Measurements from ENCODE around the gene ATP11B. TPM values are rescaled to one million over a fixed set of nuclear protein-coding genes. Genes with fewer than 3 reads are reported as not detected.

ATP11B gene
- total and polyA plus RNA-seq, 2 of the 8 experiments (the other 6 are each of a cell fraction or from before 2014, with no cell fraction given), result 5.1 to 26.5 TPM

GRCh38 chr3:182917134-182917533 lies 123.8 kb downstream of the ATP11B start:
- no peak for DNase-seq (ENCODE audit: low read depth in 1 of 2, low spot score in 2 of 2)
- Histone ChIP-seq H4K20me1 (replicated peaks in 1 of 2; ENCODE audit: control insufficient read depth in 1 of 2, insufficient read depth in 2 of 2, low read length in 2 of 2) (no peaks in the 10 kb centered on the region), H3K36me3 (ENCODE audit: control insufficient read depth in 2 of 4, insufficient read depth in 4 of 4, low read length in 3 of 4) (no peaks in the 10 kb centered on the region; a peak in 1 of 8 replicates), H3K79me1 (ENCODE audit: low read depth, low read length) (no peaks in the 10 kb centered on the region), H2AFZ (ENCODE audit: low read length) (no peak overlapping the region), H3K4me3 (ENCODE audit: extremely low read depth in 1 of 4, insufficient read depth in 2 of 4, low read depth in 3 of 4, low read length in 4 of 4) (no peak overlapping the region), H2BK20ac (ENCODE audit: low read length) (no peak overlapping the region), H3K27me3 (replicated peaks in 1 of 4; ENCODE audit: control insufficient read depth in 3 of 4, extremely low read depth in 1 of 4, insufficient read depth in 3 of 4, low read length in 3 of 4) (no peaks in the 10 kb centered on the region), H3K23ac (ENCODE audit: insufficient read length) (no peak overlapping the region), H2BK12ac (ENCODE audit: low read depth, low read length) (no peak overlapping the region), H4K91ac (replicated peaks; ENCODE audit: insufficient read length, low read length) (no peak overlapping the region), H3K4me2 (ENCODE audit: insufficient read depth in 1 of 2, low read depth in 2 of 2, low read length in 2 of 2) (no peak overlapping the region), H3K9me3 (ENCODE audit: insufficient read depth in 2 of 2, low read depth in 1 of 2, low read length in 1 of 2) (no peaks in the 10 kb centered on the region), H3K14ac (ENCODE audit: insufficient read length) (no peak overlapping the region), H3K9ac (replicated peaks in 1 of 4; ENCODE audit: extremely low read depth in 1 of 4, low read depth in 3 of 4, low read length in 3 of 4) (no peak overlapping the region), H2BK120ac (replicated peaks; ENCODE audit: low read depth, low read length) (no peak overlapping the region), H3K23me2 (ENCODE audit: low read depth, low read length) (no peaks in the 10 kb centered on the region), H3K4ac (replicated peaks; ENCODE audit: insufficient read length, low read depth, low read length) (no peak overlapping the region), H3K56ac (replicated peaks; ENCODE audit: insufficient read length, low read depth, low read length) (no peak overlapping the region), H4K8ac (ENCODE audit: extremely low read depth, insufficient read depth, low read length) (no peak overlapping the region), H3K27ac (ENCODE audit: low read depth, low read length) (no peak overlapping the region), H2AK5ac (ENCODE audit: low read depth, low read length) (no peak overlapping the region), H3K79me2 (ENCODE audit: control insufficient read depth in 1 of 2, insufficient read depth in 2 of 2, low read length in 2 of 2) (no peaks in the 10 kb centered on the region), H2BK5ac (ENCODE audit: low read depth, low read length) (no peak overlapping the region), H3K4me1 (replicated peaks in 1 of 4; ENCODE audit: control insufficient read depth in 3 of 4, insufficient read depth in 4 of 4, low read length in 3 of 4) (peaks cover 0 to 8% (median 3%) of the 10 kb centered on the region in 4 experiments; a peak in 5 of 7 replicates), H2BK15ac (ENCODE audit: low read length) (no peak overlapping the region), H4K5ac (ENCODE audit: insufficient read length, low read depth, low read length) (no peak overlapping the region), H3K18ac (ENCODE audit: extremely low read depth, low read length) (no peak overlapping the region)
- ChIA-PET POLR2A (ENCODE audit: partially characterized antibody) (interaction anchor here (0.6 kb wide), 1 partner anchor 242 kb away, joined by 3 read pairs; no protein-coding TSS in a partner anchor), CTCF (ENCODE audit: partially characterized antibody) (interaction anchor here (0.7 to 4.8 kb wide), 2 partner anchors 9 to 13 kb away, joined by 3 to 27 read pairs; no protein-coding TSS in a partner anchor)
- WGBS, 2 experiments (ENCODE audit: extremely low coverage in 1 of 2, insufficient coverage in 1 of 2, insufficient read length in 1 of 2, insufficient replicate concordance in 2 of 2, low coverage in 1 of 2, low lambda C conversion rate in 2 of 2, missing lambda C conversion rate in 1 of 2), result 87% methylated on average over 3 of the region's 3 CpGs; no CpG with 5 or more reads in 1 of the 2 experiments
- TF ChIP-seq POLR2AphosphoS5 (IDR thresholded peaks at IDR 0.05; ENCODE audit: low read depth, low read length) (no peak), BACH1 (IDR thresholded peaks at IDR 0.05; ENCODE audit: low read length) (no peak), SRF (IDR thresholded peaks at IDR 0.05; ENCODE audit: low read depth, low read length) (no peak), BRCA1 (IDR thresholded peaks at IDR 0.05; ENCODE audit: low read depth, low read length) (no peak), RXRA (IDR thresholded peaks at IDR 0.05; ENCODE audit: insufficient read depth, low read depth, low read length) (no peak), CEBPB (IDR thresholded peaks at IDR 0.05; ENCODE audit: low read depth, low read length) (no peak), ZNF274 (IDR thresholded peaks at IDR 0.05; ENCODE audit: borderline replicate concordance, extremely low read depth, low read length) (no peak), SIX5 (IDR thresholded peaks at IDR 0.05; ENCODE audit: low read depth, low read length) (no peak), SP4 (IDR thresholded peaks at IDR 0.05; ENCODE audit: low read length) (no peak), FOSL1 (IDR thresholded peaks at IDR 0.05; ENCODE audit: insufficient read depth, low read depth, low read length) (no peak), POLR2A (IDR thresholded peaks at IDR 0.05; ENCODE audit: control extremely low read depth in 1 of 2, low read depth in 2 of 2, low read length in 2 of 2) (no peak)
- no peak for FAIRE-seq

Measured in H1 (cell line).